ENCODE data around the gene SARDH.

The SARDH gene

DNA sequence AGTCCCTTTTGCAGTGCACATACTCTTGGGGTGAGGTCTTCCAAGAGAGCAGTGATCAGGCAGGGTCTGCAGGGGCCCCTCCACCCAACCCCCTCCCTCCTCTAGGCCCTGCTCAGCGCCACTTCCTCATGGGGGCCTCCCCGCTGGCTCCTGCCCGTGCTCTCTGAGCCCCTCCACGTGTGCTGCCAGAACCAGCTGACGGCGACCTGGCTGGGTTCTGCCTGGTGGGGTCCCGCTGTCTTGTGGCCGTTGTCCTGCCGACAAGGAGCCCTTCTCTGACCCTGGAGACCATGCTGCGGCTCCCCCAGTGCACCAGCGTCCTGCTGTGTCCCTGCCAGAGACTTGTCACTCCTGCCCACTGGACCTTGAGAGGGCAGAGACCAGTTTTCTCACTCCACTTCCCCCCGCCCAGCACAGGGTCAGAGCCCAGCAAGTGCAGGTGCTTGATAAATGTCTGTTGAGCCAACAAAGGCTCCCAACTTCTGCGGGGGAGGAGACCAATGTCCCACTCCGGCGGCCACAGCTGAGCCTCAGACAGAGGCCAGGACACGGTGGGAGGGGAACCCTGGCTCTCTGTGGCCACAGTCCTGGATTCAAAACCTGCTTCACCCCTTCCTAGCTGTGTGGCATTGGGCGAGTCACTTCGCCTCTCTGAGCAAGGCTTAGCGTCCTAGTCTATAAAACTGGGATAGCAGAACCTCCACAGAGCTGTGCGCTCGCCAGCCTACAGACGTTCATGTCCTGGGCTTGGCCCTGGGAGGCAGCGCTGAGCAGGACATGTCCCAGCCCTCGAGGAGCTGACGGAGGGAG lies 24.8 kb downstream of the SARDH start:
- DNase-seq = no peak

DNA sequence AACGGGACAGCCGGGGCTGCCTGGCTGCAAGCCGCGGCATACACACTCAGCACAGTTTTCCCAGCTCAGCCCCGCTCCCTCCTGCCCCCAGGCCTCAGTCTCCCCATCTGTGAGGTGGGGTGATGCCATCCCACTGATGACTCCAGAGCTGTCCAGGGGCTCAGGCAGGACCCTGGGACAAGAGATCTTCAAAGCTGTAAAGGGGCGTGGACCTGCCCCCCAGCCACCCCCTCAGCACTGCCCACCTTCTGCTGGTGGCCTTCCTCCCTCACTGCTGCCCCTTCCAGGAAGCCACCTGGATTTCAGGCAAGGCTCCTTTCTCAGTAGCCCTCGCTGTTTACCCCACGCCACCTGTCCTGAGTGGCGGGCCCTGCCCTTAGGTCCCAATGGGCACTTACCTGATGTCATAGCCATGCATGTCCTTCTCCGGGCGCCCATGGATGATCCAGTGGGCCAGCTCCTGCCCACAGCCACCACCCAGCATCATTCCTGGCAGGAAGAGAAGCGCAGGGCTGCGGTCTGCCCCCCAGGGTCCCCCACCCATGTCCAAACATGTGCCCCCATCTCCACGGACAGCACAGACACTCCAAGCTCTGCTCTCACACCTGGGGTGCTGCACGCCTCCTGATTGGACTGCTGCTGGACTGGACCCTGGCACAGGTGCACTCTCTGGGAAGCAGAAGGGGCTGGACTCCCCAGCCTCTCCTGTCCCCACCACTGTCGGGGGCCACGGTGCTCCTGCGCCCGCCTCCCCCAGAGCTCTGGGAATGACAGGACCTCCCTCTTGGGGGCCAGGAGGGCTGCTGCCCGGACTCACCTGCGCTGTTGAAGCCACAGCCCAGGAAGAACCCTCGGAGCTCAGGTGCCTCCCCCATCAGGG lies 25.7 kb downstream of the SARDH start:
- DNase-seq = no peak

DNA sequence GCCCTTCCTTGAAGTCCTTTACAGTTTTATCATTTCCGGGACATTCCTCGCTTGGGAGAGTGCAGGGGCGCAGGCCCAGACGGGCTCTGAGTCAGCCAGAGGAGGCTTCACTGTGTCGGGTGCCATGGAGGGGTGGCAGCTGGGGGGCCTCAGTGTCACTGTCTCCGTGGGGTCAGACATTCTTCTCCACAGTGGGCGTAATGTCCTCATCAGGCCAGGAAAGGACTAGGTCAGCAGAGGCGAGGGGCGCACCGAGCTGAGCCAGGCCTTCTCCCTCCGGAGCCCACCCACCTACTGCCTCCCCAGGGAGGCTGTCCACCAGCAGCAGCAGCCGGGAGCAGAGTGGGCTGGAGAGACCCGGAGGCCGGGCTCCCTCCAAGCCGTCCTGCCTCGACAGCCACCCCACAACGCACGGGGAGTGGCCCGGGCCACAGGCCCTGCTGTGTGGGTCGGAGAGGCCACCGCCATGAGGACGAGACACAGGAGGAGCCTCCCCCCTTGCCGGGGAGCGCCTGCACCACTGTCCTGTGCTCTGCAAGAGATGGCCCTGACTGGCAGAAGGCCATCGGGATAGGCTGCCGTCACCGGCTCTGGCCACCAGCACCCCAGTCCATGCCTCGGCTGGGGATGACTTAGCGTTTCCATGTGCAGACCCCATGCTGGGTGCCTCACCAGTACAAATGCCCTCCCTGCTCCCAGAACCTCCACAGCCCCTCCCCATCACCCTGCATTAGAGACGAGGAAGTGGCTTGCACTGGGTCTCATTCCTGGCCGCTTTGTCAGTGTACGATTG lies 26.5 kb downstream of the SARDH start:
- no peak for DNase-seq

DNA sequence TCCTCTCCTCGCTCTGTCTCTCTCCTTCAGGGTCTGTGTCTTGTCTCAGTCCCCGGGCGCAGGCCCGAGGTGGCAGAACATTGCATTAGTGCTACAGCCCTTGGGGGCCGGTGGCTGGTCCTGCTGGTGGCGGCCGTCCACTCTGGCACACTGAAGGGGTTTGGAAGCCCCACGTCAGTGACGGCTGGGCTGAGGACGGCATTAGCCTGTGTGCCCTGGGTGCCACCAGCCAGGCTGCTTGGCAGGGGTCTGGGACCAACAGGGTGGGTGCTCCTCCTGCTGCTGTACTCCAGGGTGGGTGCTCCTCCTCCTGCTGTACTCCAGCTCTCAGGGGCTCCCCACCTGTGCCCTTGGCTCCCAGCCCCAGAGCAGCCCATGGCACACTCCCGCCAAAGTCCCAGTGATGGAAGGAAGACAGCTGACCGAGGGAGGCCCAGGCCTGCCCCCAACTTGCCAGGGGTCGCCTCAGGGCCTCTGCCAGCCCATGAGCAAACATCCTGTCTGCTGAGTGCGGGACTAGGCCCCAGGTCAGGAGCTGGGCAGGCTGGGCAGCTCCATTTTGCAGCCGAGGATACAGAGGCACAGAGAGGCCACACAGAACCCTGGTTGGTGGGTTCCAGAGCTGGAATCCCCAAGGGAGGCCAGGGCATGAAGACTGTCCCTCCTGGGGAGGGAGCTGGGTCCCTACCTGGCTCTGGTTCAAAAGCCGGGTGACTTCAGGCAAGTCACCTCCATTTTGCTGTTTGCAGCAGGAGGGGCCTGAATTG lies 27.3 kb downstream of the SARDH start:
- DNase-seq = no peak

DNA sequence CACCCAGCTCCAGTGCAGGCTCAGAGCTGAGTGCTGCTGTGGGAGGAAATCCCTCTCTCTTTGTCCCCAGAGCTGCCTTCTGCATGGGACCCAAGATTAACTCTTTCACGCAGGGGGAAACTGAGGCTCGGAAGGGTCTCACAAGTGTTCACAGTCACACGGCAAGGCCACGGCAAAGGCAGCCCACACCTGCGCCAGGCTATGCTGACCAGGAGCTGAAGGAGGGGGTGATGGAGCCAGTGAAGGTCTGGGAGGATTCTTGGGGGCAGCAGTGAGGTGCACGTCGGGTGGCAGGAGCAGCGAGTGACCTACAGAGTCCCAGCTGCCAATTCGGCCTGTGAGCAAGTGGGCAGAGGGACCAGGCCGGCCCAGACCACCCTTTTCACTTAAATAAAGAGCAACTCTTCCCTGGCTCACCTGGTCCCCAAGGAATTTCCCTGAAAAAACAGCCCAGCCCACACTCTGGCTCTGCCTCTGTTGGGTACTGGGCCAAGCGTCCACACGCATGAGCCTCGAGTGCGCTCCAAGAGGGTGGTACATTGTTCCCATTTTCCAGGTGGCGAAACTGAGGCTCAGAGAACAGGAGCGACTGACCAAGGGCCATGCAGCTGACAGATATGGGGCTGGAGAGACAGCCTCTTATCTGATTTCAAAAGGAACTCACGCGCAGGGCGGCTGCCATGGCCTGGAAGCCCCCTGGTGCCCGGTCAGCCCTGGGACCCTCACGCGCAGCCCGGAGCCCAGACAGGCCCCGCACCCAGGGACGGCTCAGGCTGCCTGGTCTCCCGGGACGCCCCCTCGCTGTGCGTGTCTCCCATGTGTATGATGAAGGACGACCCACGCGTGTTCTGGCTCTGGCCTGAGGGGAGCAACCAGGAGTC lies 28.2 kb downstream of the SARDH start:
- no peak for DNase-seq

GRCh38 chr9:133709015-133709611 lies 29.0 kb downstream of the SARDH start:
- peak in 3 of 4 experiments; percentile 28 to 68 (median 32) for DNase-seq

- no peak for DNase-seq
These were observed 29.7 kb downstream of the SARDH start for GRCh38 chr9:133708246-133709014.

DNA sequence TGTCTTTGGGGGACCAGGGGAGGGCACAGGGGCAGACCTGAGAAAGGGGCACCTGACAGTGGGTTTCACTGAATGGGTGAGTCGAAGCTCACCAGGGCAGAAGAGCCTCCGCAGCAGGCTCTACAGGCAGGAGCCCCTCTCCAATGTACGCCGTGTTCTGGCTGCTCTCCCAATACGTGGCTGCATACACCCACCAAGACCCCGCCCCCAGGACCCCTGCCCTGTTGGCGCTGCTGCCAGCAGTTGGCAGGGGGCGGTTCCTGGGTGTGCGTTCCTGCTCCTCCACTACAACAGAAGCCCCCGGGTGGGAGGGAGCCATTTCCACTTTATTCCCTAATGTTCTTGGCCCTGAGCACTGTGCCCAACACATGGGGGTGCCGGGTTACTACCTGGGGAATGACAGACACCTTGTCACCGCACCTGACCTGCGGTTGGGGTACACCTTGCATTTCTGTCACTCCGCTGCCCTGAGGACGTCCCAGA lies 30.3 kb downstream of the SARDH start:
- no peak for DNase-seq

DNA sequence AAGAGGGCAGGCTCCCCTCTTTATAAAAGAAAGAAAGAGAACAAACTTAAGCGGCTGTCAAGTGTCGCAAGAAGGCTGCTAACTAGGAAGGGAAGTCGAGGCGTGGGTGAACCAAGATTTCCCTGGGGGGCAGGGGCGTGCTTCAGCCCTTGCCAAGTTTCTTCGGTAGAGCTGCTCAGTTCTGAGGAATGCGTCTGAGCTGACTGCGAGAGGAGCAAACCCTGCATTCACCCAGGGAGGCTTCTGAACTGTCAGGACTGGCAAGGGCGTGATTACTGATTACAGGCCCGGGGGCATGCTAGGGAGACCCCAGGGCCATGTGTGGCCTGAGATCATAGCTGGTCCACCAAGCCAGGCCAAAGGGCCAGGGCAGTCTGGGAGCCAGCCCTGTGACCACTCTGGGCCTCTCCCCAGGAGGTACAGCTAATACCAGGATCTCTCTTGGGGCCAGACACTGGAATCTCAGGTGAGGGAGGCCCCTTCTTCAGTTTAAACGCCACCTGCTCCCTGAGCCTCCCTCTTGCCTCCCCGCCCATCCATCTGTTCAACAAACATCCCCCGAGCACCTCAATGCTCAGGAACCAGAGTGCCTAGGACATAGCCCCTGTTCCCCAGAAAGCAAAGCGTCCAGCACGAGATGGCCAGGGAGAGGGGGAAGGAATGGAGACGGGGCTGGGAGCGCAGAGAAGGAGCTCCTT lies 30.9 kb downstream of the SARDH start:
- DNase-seq = no peak

GRCh38 chr9:133706307-133707050 lies 31.7 kb downstream of the SARDH start:
- DNase-seq = no peak

DNA sequence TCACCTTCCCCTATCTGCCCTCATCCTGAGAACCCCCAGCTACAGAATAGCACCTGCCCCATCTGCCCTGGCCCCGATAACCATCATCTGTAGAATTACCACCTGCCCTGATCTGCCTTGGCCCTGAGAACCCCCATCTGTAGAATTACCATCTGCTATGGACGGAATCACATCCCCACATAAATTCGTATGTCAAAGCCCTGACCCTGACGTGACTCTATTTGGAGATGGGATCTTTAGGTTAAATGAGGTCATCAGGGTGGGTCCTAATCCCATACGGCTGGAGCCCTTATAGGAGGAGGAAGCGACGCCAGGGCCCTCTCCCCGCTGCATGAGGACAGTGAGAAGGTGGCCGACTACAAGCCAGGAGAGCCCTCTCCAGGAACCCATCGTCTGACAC lies 32.6 kb downstream of the SARDH start:
- DNase-seq = no peak

- no peak for DNase-seq
These were observed 33.4 kb downstream of the SARDH start for GRCh38 chr9:133704711-133705181.

DNA sequence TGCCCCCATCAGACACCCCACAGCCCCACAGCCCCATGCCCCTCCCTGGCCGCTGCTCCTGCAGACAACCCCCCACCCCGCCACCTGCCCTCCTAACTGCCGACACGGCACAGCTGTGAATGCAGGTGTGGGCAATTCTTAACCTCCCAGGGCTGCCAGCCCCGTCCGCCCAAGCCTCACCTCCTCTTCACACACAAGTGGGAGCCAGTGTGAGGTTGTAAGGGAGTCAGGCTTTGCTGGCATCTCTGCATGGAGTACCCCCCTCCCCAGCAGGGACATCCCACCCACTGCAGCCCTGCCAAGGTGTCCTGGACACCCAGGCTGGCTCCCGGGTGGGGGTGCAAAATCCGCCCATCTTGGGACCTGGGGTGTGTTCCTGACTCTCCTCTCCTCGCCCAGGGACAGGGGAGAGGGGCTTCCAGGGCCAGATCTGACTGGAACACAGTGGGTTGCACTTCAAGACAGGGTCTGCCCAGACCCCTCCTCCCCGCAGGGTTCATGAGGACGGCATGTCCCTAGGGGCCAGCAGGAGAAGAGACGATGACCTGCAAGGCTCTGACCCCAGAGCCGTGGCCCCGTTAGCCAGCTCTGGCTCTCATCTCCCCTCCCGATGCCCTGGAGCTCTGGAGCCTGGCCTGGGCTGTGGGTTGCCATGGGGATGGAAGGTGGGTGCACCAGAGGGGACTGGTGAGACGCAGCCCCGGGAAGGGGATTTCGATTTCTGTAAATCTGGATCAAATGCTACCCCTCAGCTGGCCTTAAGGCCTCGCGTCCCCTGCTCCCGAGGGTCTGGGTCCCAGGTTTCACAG lies 34.4 kb downstream of the SARDH start:
- peak in 1 of 4 experiments; percentile 41 for DNase-seq

- DNase-seq = peak in 2 of 4 experiments; percentile 50 to 65
These were observed 35.2 kb downstream of the SARDH start for GRCh38 chr9:133702798-133703590.

- peak in 3 of 4 experiments; percentile 48 to 73 (median 71) for DNase-seq
These were observed 36.0 kb downstream of the SARDH start for GRCh38 chr9:133701981-133702797.

Measured in activated naive CD4-positive, alpha-beta T cell (primary cell).